ENCODE measurements around the gene HPSE2. TPM values are rescaled to one million over a fixed set of nuclear protein-coding genes. Genes with fewer than 3 reads are reported as not detected.

Gene HPSE2
- total and polyA plus RNA-seq, 2 of the 13 experiments (the other 11 are each of a cell fraction or from before 2014, with no cell fraction given): 0.01 TPM; not detected in 1

DNA sequence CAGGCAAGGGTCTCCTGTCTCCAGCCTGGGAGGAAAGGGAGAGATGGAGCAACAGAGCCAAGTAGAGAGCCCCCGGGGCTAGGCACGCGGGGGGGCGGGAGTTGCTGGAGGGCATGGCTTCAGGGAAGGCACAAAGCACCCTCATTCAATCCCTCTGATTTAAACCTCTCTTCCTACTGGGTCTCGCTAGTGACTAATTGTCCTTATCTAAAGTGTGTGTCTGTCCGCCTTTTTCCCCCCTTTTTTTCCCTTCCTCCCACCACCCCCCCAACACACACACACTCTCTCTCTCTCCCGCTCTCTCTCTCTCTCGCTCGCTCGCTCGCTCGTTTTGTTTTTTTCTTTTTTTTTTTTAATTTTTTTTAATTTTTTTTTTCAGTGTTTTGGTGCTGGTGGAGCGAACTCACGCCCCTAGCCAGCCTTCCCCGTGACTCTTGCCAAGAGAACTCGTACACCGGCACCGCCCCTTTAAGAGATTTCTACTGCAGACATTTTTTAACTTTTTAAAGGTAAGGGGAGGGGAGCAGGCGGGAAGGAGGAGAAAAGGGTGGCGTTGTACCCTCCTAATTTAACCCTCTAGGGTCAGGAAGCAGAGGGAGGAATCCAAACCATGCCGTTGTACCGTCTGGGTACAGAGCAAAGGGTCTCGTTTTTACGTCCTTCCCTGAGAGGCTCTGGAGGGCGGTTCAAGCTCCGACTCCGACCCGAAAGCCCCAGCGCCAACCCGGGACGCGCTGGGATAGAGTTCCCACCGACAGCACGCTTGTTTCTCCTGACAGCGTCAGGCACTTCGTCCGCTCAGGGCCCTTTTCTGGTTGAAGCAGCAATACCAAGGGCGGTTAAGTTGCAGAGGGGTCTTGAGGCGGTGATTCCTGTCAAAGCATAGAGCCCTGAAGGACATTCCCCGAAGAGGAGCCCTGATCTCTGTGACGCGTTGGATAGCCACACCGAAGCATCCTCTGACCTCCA is at the start of gene HPSE2 (continued):
- TF ChIP-seq HNF1B (CRISPR knock-in tag; IDR thresholded peaks at IDR 0.05) (no peak), ZNF773 (CRISPR knock-in tag; IDR thresholded peaks at IDR 0.05; ENCODE audit: borderline replicate concordance) (no peak)

DNA sequence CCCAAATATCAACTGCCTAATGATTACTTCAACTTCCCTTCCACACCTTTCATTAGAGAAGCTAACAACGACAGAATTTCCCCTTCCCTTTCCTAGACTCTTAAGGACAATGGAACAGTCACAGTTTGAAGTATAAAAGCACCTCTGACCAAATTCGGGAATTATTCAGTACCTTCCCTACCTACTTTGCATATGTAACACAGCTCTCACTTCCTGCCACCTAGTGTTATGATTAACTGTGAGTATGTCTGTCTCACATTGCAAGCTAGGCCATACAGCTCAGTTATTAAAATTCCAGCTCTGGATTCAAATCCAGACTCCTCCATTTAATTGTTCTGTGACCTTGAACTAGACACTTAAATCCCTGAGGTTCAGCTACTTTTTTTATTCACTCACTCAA is 44.8 kb upstream of the HPSE2 start:
- no peak overlapping the region for H3K27ac ChIP-seq (ENCODE audit: extremely low read length, insufficient read depth, low read length)
- DNase-seq (ENCODE audit: low spot score): no peak

More for the DNA sequence above, 44.8 kb upstream of the HPSE2 start:
- FAIRE-seq: no peak
- H3K27me3 ChIP-seq (ENCODE audit: control insufficient read depth in 1 of 2, insufficient read depth in 2 of 2, low read length in 2 of 2): peaks cover 0 to 2% of the 10 kb centered on the region in 2 experiments; a peak in 1 of 5 replicates
- no peaks in the 10 kb centered on the region for H3K36me3 ChIP-seq (replicated peaks in 1 of 2; ENCODE audit: control insufficient read depth in 1 of 2, insufficient read depth in 2 of 2, low read length in 2 of 2)
- H3K9me3 ChIP-seq (ENCODE audit: low read length): peaks cover 11% of the 10 kb centered on the region; the same call in 1 of the 2 replicates
- H3K4me3 ChIP-seq (replicated peaks in 1 of 3; ENCODE audit: insufficient read depth in 1 of 3, low read depth in 2 of 3, low read length in 3 of 3): no peak overlapping the region
- CTCF ChIA-PET (ENCODE audit: low intra/inter-chr PET ratio, low total read pairs): no interaction called here
- no peak overlapping the region for H3K9ac ChIP-seq (ENCODE audit: insufficient read depth, low read depth, low read length)
- no peak for ATAC-seq
- H3K4me1 ChIP-seq (ENCODE audit: insufficient read depth, low read length): peaks cover 6% of the 10 kb centered on the region; the same call in 1 of the 2 replicates
- BruUV-seq (replicated peaks): no TSS peak
- no peak overlapping the region for H2AFZ ChIP-seq (ENCODE audit: low read length)
- no peaks in the 10 kb centered on the region for H3K79me2 ChIP-seq (ENCODE audit: insufficient read depth, low read length)
- WGBS (ENCODE audit: low lambda C conversion rate): 24% methylated on average over 2 of the region's 2 CpGs
- no peak for TF ChIP-seq TFE3 (CRISPR knock-in tag; IDR thresholded peaks at IDR 0.05)
- TF ChIP-seq MYC (CRISPR knock-in tag; IDR thresholded peaks at IDR 0.05; ENCODE audit: borderline replicate concordance): no peak
- no peak for TF ChIP-seq ZNF468 (CRISPR knock-in tag; IDR thresholded peaks at IDR 0.05)
- TF ChIP-seq ZNF263 (CRISPR knock-in tag; IDR thresholded peaks at IDR 0.05): no peak
- TF ChIP-seq ZNF660 (CRISPR knock-in tag; IDR thresholded peaks at IDR 0.05; ENCODE audit: borderline replicate concordance, low read depth): no peak
- no peak for TF ChIP-seq STAT5B (CRISPR knock-in tag; IDR thresholded peaks at IDR 0.05)
- no peak for TF ChIP-seq ZNF354B (CRISPR knock-in tag; IDR thresholded peaks at IDR 0.05)
- no peak for TF ChIP-seq ZNF788 (CRISPR knock-in tag; IDR thresholded peaks at IDR 0.05; ENCODE audit: borderline replicate concordance)
- no peak for TF ChIP-seq FOXA3 (CRISPR knock-in tag; IDR thresholded peaks at IDR 0.05)
- no peak for TF ChIP-seq MIER2 (CRISPR knock-in tag; IDR thresholded peaks at IDR 0.05)
- no peak for TF ChIP-seq ZKSCAN8 (CRISPR knock-in tag; IDR thresholded peaks at IDR 0.05; ENCODE audit: borderline replicate concordance)
- in situ Hi-C loops (cut with HindIII; ENCODE audit: extremely low pct_ligation_motif_present, low pct_unique_long_range_greater_than_20kb): no loop called here
- H3K4me2 ChIP-seq (ENCODE audit: low read depth, low read length): no peak overlapping the region
- intact Hi-C loops (cut with micrococcal nuclease; ENCODE audit: unreplicated experiment): no loop called here
- POLR2A ChIA-PET: no interaction called here
- no peaks in the 10 kb centered on the region for H4K20me1 ChIP-seq (ENCODE audit: insufficient read depth, low read length)
